Right lung (tissue), 10 donors: ENCODE data around the gene ABCD2. TPM values are rescaled to one million over a fixed set of nuclear protein-coding genes. Genes with fewer than 3 reads are reported as not detected.
"Not testable (repeated sequence)": the region's sequence is repeated elsewhere in the genome, so short reads cannot be mapped to it uniquely, and the experiment has no call there.

Source experiments
- DNase-seq, 2 donors: peaks; one replicate each; pipeline ENCODE4 v3.0.0-alpha.2; 2013
- long read RNA-seq, 8 donors: transcript quantifications; one replicate each; lab custom pipeline, GENCODE V29; 2026
- polyA plus RNA-seq, 5 donors: library from polyadenylated mRNA; unstranded; fragments of 120-200 nt; gene quantifications; one replicate each; pipeline versions ENCODE4 v1.2.1 to v1.2.3, GENCODE V29; 2013; ENCODE audit warnings: inconsistent platforms in 1 of 5, low replicate concordance in 1 of 5; ENCODE audit not compliant: insufficient read length in 5 of 5, insufficient read depth in 1 of 5

Gene ABCD2
- under 1 TPM; 0.08 to 0.22 (median 0.13) TPM for polyA plus RNA-seq
- long read RNA-seq, donor 1: 0 reads
- long read RNA-seq, donor 2: 0 reads
- long read RNA-seq, donor 3: 0 reads
- long read RNA-seq, donor 4: 0 reads
- long read RNA-seq, donor 5: 0 reads
- long read RNA-seq, donor 6: 0 reads
- long read RNA-seq, donor 7: 0 reads
- long read RNA-seq, donor 8: 0 reads

- peak; percentile 68 to 75 for DNase-seq
These were observed at the start of gene ABCD2 for GRCh38 chr12:39619660-39620433. Gene ABCD2 (minus strand): TSS chr12:39619803. CDS start chr12:39619615, 188 bp downstream.

GRCh38 chr12:39660101-39660500 lies 40.5 kb upstream of the ABCD2 start:
- no peak for DNase-seq

GRCh38 chr12:39647383-39647782 lies 27.8 kb upstream of the ABCD2 start:
- no peak for DNase-seq

DNA sequence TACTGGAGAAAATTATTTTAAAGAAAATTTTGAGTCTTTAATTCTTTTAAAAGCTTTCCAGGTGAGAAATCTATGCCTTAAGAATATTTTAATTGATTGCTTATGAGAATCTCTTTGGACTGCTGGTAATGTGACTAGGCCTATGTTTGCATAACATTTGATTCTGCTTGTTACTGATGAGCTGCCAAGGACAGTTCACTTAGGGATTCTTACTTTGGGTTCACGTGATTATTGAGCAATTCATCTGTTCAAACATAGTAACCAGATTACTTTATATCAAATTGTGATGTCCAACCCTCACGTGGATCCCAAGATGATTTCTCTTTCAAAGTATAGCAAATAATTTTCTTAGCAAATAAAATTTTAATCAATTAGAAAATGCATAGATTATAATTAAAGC lies 27.4 kb upstream of the ABCD2 start:
- DNase-seq: no peak

- DNase-seq: no peak
These were observed 23.4 kb upstream of the ABCD2 start for GRCh38 chr12:39643052-39643451.

- DNase-seq: no peak
These were observed 19.2 kb upstream of the ABCD2 start for GRCh38 chr12:39638840-39639239.

GRCh38 chr12:39638178-39638577 lies 18.6 kb upstream of the ABCD2 start:
- no peak for DNase-seq

DNA sequence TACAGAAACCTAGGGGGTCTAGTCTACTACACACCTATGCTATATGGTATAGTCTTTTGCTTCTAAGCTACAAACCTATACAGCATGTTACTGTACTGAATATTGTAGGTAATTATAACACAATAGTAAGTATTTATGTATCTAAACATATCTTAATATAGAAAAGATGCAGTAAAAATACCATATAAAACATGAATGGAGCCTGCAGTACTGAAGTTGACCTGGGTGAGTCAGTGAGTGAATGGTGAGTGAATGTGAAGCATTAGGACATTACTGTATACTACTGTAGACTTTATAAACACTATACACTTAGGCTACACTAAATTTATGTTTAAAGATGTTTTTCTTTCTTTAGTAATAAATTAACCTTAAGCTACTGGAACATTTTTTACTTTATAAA lies 13.1 kb upstream of the ABCD2 start:
- DNase-seq: no peak

DNA sequence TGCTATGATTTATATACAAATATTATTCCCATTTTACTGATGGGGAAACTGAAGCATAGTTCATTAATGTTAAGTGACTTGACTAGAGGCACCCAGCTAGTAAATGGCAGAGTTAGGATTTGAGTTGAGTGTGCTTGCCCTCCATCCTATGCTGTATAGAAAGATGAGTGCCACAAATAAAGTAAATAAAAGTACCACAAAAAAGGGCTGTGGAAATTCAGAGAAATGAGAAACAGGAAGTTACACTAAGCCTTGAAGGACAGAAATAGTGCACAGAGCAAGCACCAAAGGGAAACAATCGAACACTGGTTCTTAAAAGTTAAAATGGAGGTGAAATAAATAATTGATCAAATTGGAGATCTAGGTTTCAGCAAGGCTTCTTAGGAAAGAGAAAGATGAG lies 9.2 kb upstream of the ABCD2 start:
- DNase-seq: no peak

GRCh38 chr12:39627914-39628313 lies 8.3 kb upstream of the ABCD2 start:
- no peak for DNase-seq

- no peak for DNase-seq
These were observed 6.6 kb upstream of the ABCD2 start for GRCh38 chr12:39626033-39626814.

GRCh38 chr12:39623919-39624318 lies 4.3 kb upstream of the ABCD2 start:
- no peak for DNase-seq

DNA sequence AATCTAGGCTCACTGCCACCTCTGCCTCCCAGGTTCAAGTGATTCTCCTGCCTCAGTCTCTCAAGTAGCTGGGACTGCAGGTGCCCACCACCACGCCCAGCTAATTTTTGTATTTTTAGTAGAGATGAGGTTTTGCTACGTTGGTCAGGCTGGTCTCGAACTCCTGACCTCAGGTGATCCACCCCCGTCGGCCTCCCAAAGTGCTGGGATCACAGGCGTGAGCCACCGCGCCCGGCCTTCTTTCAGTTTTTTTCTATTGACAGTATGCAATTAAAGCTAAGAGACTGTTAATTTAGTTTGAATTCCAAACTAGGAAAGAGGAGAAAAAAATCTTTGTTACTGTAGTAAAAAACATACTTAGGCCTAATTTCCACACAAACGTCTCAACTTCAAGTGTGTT lies 3.6 kb upstream of the ABCD2 start:
- DNase-seq: not testable (repeated sequence)

DNA sequence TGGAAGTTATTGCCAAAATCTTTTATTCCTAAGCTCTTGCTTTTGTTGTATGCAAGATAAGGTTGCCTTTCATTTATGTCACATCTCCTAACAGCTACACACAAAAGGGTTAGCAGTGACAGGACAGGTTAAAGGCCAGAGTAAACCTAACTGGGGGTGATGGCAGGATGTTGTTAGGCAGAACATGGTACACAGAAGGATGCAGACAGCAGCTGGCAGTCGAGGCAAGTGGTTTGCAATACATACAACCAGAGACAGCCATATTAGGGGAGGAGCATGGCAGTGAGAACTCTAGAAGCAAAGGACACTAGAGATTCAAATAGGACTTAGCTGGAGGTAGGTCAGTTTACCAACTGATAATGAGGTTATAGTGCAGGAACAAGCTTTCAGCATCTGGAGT lies 2.7 kb upstream of the ABCD2 start:
- no peak for DNase-seq

GRCh38 chr12:39621670-39622069 lies 2.1 kb upstream of the ABCD2 start:
- DNase-seq: no peak

DNA sequence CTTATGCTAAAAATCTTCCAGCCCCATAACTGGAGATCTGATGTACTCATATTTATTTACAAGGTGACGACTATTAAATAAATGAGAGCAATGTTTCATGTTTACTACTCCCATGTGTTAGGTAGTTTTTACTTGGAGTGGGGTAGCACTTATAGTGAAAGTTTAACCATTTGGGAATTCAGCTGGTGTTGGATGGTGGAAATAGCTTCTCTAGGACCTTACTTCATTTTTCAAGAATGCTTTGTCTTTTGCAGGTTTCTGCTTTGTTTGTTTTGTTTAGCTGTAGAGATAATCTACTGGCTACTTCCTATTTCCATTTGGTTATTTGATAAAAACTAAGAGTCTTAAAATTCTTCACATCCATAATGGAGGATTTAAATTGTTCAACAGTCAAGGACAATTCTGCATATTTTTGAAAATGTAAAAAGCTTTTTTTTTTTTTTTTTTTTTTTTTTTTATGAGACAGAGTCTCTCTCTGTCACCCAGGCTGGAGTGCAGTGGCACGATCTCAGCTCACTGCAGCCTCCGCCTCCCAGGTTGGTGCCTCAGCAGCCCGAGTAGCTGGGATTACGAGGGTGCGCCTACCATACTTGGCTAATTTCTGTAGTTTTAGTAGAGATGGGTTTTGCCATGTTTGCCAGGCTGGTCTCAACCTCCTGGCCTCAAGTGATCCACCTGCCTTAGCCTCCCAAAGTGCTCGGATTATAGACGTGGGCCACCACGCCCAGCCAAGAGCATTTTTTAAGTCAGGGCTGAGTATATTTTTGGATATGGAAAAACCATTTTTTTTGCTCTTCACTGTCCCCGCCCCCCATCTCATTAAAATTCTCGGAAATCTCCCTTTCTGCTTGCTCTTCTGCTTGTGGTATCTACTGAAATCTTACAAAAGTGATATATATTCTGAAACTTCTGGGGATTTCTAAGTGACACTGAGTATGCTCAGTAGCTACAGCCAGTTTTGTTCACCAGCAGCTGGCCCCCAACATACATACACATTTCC lies 1.4 kb upstream of the ABCD2 start:
- peak in 1 of 2 donors; percentile 1 for DNase-seq

GRCh38 chr12:39619316-39619659 lies 315 bp downstream of the ABCD2 start:
- no peak for DNase-seq

- no peak for DNase-seq
These were observed 902 bp downstream of the ABCD2 start for GRCh38 chr12:39618701-39619100.

GRCh38 chr12:39617887-39618286 lies 1.7 kb downstream of the ABCD2 start:
- DNase-seq: no peak

DNA sequence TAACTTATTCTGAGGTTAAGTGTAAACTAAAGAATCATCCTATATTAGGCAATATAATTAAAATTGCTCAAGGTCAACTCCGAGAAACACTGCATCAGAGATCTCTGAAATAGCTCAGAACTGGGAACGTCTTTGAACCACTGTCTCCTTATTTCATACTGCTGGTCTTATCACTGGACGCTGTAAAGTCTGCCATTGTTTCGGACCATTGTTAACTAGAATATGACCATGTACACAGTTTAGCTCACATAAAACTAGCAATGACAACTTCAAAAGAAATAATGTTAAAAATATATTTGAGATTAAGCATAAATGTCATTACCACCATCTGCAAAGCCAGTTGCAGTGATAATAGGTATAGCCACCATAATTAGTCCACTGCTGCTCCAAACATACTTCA lies 2.9 kb downstream of the ABCD2 start:
- no peak for DNase-seq

- no peak for DNase-seq
These were observed 3.4 kb downstream of the ABCD2 start for GRCh38 chr12:39616251-39616650.

- DNase-seq: no peak
These were observed 6.1 kb downstream of the ABCD2 start for GRCh38 chr12:39613525-39613924.
